ENCODE data around the gene CD84.

DNA sequence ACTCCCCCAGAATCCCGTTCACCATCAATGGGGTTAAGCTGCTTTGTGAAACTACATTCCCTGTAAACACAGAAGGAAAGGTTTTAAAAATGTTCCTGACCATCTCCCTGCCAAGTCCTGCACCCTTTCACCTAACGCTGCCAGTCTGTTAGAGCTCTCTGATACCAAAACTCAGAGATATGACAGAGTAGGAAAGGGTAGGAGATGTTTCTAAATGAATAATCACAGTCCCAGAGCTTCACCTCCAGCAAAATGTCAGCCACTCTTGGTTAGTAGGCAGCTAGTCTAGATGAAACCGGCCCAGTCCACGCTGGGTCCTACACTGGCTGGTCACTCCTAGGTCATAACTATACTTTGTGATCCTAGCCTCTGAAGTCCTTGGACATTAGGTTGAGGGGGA is 83.0 kb downstream of the CD84 start:
- TF ChIP-seq CTCF (IDR thresholded peaks at IDR 0.05; ENCODE audit: insufficient read depth, low read length) (no peak), POLR2AphosphoS5 (IDR thresholded peaks at IDR 0.05; ENCODE audit: low read depth) (no peak), GABPA (IDR thresholded peaks at IDR 0.05; ENCODE audit: low read depth) (no peak), SPI1 (IDR thresholded peaks at IDR 0.05; ENCODE audit: borderline replicate concordance, low read depth) (no peak)
- TF ChIP-seq, protein P1, sequence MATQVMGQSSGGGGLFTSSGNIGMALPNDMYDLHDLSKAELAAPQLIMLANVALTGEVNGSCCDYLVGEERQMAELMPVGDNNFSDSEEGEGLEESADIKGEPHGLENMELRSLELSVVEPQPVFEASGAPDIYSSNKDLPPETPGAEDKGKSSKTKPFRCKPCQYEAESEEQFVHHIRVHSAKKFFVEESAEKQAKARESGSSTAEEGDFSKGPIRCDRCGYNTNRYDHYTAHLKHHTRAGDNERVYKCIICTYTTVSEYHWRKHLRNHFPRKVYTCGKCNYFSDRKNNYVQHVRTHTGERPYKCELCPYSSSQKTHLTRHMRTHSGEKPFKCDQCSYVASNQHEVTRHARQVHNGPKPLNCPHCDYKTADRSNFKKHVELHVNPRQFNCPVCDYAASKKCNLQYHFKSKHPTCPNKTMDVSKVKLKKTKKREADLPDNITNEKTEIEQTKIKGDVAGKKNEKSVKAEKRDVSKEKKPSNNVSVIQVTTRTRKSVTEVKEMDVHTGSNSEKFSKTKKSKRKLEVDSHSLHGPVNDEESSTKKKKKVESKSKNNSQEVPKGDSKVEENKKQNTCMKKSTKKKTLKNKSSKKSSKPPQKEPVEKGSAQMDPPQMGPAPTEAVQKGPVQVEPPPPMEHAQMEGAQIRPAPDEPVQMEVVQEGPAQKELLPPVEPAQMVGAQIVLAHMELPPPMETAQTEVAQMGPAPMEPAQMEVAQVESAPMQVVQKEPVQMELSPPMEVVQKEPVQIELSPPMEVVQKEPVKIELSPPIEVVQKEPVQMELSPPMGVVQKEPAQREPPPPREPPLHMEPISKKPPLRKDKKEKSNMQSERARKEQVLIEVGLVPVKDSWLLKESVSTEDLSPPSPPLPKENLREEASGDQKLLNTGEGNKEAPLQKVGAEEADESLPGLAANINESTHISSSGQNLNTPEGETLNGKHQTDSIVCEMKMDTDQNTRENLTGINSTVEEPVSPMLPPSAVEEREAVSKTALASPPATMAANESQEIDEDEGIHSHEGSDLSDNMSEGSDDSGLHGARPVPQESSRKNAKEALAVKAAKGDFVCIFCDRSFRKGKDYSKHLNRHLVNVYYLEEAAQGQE (IDR thresholded peaks at IDR 0.05; ENCODE audit: insufficient replicate concordance, low read depth): no peak
